HG03025 (cell line): ENCODE data around the gene DDX3Y.

Experiments
- ATAC-seq: cut with Tn5 transposase; IDR thresholded peaks from one replicate; pipeline ENCODE4 v1.9.1; 2021; ENCODE audit warnings: mild to moderate bottlenecking, moderate library complexity; ENCODE audit not compliant: unreplicated experiment, low FRiP score

DDX3Y gene

DNA sequence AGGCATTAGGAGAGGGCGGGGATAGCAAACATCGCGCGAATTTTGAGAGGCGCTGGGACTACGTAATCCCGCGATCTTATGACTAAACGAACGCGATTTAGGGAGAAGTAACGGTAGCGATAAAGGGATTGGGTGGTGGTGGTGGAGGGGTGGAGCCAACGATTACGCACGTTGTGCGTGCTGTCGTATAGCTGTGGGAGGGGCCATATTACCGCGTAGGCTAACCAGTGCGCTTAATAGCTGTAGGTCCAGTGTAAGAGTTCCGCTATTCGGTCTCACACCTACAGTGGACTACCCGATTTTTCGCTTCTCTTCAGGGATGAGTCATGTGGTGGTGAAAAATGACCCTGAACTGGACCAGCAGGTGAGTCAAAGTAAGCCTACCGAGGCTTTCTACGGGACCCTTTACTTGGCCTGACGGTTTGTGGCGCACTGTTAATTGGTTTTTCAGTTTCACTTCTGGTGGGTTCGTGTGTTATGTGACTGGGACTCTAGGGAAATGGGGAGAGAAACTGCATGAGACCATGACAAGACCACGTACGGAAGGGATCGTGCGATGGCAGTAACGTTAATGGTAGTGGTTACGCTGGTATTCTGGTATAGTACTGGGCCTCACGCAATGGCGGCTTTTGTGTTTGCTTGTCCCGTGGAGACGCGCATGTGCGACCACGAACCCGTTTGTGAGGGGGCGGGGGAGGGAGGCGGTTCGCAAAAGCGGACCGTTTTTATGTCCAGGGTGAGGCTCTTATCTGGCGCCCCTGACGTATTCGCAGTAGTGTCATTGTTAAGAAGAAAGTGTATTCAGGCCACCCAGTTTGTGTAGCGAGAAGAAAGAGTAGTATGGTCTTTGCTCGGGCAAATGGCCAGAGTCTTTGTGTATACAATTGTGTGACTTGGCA, at the start of gene DDX3Y:
DDX3Y (plus strand) TSS at position 251 of the 899 bp plus-strand sequence; CDS start at position 320, 69 bp downstream.
- ATAC-seq: no peak

DNA sequence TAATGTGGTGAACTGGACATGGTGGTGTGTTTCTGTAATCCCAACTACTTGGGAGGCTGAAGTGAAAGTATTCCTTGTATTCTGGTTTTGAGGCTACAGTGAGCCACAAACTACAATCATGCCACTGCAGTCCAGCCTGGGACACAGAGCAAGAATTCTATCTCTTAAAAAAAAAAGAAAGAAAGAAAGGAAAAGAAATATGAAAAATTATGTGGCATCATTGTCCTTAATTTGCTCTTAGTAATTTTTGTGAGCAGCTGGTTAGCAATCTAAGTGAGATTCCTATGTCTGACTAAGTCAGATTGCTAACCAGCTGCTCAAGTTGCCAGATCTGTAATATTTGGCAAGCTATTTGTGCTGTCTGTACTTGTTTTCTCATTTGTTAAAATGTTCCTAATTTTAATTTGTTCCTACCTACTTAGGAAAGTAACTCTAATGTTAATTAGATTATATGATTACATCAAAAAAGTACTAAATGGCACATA, 48.8 kb upstream of the DDX3Y start:
- no peak for ATAC-seq

DNA sequence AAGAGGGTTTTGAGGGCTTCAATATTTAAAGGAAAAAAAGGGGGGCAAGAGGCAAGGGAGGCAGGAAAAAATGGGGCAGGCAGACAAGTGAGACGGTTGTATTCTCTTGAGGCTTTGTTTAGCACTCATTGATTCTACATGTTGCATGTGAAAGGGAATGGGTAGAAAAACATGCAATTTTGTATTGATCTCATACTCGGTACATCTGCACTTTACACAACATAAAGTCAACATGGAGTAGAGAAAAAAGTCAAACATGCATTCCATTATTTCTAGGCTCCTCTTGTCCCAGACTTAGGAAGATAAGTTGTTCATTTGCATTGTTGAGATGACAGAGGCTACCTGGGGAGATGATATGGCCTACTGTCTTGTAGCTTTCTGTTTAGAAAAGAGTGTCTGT, 36.7 kb upstream of the DDX3Y start:
- no peak for ATAC-seq

DNA sequence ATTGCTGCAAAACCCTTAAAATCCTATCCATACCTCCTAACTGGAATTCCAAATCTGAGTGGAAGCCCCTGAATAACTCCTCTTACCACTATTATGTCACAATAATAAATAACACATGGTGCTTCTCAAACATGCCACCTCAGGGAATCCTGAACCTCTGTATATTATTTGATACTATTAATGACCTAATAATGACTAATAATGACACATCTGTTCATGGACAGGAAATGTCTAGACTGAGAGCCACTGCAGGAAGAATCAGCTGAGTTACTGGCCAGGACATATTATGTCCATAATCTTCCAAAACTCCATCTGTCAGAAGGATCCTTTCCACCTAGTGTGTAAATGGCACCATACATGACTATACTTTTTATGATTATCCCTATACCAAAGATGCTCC, 7.7 kb upstream of the DDX3Y start:
- ATAC-seq: no peak

DNA sequence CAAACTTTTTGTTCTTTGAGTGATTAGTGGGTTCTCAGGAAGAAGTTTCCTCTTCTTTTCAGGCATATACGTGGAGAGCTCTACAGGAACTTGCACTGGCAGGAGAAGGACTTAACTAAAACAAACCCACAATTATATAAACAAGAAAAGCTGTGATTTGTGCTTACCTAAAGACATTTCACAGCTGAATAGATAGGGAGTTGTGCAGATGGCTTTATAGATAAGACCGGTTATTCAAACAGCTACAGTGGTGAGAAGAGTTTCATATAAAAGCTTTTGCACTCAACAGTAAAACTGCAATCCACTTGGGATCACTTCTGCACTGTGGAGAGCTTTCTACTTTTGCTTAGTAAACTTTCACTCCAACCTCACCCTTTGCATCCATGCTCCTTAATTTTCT, 6.1 kb upstream of the DDX3Y start:
- ATAC-seq: no peak

DNA sequence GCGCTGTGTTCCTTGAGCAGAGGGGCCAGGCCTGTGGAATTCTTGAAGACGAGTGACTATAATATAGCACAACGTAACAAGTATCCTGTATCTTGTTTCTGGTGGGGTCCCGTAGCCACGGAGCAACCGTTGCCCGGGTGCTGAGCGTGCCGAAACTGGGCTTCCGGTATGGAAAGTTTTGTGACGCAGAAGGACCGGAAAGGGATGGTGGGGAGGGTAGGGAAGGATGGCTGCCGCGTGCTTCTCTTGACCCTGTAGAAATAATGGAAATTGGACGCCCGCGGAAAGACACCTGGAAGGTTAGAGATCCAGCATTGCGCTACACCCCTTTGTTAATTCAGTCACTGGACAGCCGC, 827 bp downstream of the DDX3Y start:
- no peak for ATAC-seq

DNA sequence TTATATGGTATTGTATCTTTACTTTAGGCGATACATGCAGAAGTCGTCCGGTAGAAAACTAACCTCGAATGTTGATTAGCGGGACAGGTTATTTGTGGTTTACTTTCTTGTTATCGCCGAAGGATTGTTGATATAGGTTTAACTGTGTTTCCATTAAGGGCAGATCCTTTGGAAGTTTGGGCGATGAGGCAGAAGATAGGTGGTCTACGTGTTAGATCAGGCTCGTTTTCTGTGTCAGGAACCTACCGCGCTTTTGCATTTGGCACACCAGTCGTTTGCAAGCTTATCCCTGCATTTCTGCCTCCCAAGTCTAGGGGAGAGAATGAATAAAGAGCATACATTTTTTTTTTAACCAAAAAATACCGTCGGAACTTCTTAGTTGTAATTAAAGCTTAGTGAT, 1.2 kb downstream of the DDX3Y start:
- ATAC-seq: no peak

DNA sequence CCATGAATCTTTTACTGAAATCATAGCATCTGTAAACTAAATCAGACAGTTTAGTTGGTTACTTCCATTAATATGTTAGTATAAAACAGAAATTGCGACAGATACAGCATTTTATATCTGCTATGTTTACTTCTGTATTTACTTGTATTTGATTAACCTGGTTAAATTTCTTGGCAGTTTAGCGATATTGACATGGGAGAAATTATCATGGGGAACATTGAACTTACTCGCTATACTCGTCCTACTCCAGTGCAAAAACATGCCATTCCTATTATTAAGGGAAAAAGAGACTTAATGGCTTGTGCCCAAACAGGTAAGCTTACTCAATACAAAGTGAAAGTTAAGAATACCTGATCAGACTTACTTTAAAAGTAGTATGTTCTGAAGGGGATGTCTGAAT, 8.9 kb downstream of the DDX3Y start:
- ATAC-seq: no peak

DNA sequence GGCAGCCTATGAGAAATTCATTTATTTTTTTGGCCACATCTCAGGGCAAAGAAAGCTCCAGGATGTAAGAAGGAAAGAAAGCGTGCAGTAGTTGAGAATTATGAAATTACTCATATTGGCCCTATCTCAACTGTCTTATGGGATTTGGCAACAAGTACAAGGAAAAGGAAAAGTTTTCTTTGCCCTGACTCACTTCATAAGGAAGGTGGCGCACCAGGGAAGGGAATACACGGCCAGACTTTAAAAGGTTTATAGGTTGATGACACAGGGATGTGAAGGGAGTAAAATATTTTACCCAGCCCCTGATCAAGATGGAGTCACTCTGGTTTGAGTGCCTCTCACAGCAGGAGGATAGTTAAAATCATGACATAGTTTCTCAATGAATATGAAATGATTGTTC, 23.4 kb downstream of the DDX3Y start:
- ATAC-seq: no peak

DNA sequence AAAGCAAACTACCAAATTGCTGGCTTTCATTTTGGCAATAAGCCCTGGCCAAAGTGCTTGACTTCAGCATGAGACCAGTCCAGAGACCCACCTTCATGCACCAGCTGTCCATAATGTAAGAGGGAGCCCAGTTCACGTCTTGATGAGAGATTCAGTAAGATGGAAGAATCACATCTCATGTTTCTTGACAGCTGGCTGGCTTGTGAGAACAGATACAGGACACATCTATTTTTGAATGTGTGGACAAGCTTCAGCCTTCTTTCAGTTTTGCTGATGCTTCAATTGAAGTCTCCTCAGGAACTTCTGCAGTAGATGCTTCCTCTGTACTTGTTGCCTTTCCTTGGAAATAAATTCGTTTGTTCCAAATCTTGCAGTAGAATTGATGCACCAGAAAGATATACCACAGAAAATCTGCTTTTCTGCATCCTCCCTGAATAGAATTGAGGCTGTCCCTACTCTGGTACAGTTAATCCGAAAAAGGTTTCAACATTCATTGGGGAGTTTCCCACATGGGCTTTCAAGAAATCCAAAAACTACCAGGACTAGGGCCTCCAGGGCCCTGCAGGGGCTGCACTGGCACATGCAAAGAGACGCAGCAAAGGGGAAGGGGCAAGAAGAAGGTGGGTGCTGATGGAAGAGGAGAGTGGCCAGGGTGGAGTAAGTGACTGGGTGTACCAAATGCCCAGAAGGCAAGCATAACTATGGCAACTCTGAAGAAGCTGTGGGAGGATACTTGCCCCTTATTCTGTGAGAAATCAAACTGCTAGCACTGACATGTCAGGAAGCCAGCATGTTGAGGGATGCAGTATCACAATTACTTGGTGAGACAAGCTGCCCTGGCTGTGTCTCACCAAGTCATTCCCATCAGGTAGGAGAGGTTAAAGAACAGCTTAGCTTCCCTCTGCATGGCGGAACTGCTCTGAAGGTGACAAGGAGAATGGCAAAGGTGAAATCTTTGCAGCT, 37.3 kb downstream of the DDX3Y start:
- ATAC-seq: no peak
